GM23248 (cell line): ENCODE data around the gene LMNTD1.

Experiments used
- EZH2 ChIP-seq: fragments of 200-600 bp; sonication (generic); IDR thresholded peaks from 2 replicates; pipeline ENCODE4 v1.6.1; 2018; ENCODE audit warnings: antibody characterized with exemption, mild to moderate bottlenecking; ENCODE audit not compliant: insufficient read depth, poor library complexity, severe bottlenecking
- EZH2phosphoT487 ChIP-seq: fragments of 200-600 bp; sonication (generic); IDR thresholded peaks from 2 replicates; pipeline ENCODE4 v1.6.1; 2018; ENCODE audit warnings: antibody characterized with exemption, moderate library complexity, mild to moderate bottlenecking, low read depth; ENCODE audit not compliant: insufficient read depth

DNA sequence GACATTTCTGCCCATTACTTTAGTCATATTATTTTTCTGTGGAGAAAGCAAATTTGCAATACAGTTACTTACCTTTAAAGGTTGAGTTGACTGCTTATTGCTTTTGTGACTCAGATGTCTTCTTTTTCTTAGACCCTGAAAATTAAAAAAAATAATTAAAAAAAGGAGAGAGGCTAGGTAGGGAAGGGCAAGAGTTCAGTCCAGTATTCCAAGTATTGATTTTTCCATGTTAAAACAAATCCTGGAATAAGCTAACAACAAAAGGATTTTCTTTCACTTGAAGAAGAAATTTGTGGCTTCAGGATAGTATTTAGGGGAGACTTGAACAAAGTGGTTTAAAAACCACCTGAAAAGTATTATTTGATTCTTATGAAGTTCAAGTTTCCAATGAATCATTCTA is 49.4 kb downstream of the LMNTD1 start:
- TF ChIP-seq EZH2 (no peak), EZH2phosphoT487 (no peak)
